ENCODE measurements around the gene ATR.

ATR gene

DNA sequence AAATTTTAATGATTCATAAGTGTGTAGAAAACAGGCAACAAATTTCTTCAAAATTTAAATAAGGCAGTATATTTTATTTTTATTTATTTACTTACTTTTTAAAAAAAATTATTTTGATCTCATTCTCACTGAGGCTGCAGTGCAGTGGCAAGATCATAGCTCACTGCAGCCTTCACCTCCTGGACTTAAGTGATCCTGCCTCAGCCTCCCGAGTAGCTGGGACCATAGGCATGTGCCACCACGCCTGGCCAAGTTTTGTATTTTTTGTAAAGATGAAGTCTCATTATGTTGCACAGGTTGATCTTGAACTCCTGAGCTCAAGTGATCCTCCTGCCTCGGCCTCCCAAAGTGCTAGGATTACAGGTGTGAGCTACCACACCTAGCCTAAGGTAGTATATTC, 69.5 kb downstream of the ATR start:
- DNase-seq (peak; percentile 8), ATAC-seq (no peak)

- DNase-seq = no peak
- ATAC-seq = no peak
These were observed 71.3 kb downstream of the ATR start for GRCh38 chr3:142507241-142507640.

DNA sequence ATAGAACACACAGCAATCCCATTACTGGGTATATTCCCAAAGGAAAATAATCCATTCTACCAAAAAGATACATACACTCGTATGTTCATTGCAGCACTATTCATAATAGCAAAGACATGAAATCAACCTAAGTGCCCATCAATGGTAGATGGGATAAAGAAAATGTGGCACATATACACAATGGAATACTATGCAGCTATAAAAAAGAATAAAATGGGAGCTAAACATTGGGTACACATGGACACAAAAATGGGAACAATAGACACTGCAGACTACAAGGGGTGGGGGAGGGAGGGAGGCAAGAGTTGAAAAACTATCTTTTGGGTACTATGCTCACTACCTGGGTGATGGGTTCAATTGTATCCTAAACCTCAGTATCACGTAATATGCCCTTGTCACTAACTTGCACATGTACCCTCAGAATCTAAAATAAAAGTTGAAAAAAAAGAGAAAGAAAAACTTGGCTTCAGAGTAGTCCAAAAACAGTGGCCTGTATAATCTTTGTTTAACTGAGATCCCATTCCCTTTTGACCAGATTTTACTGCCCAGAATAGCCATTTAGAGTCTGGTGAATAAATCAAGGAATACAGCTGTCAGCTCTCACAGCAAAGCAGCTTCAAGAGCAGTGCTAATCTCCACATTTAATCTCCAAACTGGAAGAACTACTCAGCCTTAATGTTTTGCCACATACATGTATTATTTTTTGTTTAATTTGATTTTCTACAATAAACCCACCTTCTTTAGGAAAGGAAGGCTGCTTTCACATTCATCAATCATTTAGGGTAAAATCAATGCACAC, 76.1 kb downstream of the ATR start:
- ATAC-seq = no peak

GRCh38 chr3:142501004-142501926, 77.3 kb downstream of the ATR start:
- ATAC-seq (no peak), DNase-seq (no peak)

More for the DNA sequence above, 76.1 kb downstream of the ATR start:
- no peak for DNase-seq

GRCh38 chr3:142500211-142500610, 78.3 kb downstream of the ATR start:
- DNase-seq (no peak), ATAC-seq (no peak)

DNA sequence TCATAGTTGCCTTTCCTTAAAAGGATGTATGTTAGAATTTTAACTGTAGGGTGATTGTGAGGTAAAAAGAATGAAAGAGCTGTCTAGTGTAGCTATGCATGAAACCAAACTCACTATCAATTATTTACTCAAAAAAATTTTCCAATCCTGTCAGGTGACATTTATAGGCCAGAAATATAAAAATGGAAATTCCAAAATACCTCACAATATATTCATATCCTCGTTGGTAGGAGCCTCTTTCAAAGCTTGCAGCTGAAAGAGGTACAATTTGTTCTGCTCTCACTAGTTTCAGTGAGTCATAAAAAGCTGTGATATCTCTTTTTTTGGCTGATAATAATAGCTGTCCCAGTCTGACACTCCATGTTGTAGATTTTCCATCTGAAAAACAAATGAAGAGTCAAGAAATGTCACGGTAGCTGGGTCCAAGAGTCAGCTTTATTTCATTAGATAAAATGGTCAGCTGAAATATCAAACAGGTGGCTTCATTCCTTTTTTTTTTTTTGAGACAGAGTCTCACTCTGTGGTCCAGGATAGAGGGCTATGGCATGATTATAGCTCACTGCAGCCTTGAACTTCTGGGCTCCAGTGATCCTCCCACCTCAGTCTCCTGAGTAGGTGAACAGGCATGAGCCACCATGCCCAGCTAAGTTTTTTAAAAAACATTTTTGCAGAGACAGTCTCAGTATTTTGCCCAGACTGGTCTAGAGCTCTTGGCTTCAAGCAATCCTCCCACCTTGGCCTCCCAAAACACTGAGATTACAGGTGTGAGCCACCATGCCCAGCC, 79.9 kb downstream of the ATR start:
- DNase-seq = no peak
- ATAC-seq = peak; percentile 82

GRCh38 chr3:142497729-142498128, 80.8 kb downstream of the ATR start:
- ATAC-seq (peak; percentile 68), DNase-seq (no peak)

GRCh38 chr3:142495103-142495502, 83.4 kb downstream of the ATR start:
- DNase-seq = no peak
- ATAC-seq = no peak

DNA sequence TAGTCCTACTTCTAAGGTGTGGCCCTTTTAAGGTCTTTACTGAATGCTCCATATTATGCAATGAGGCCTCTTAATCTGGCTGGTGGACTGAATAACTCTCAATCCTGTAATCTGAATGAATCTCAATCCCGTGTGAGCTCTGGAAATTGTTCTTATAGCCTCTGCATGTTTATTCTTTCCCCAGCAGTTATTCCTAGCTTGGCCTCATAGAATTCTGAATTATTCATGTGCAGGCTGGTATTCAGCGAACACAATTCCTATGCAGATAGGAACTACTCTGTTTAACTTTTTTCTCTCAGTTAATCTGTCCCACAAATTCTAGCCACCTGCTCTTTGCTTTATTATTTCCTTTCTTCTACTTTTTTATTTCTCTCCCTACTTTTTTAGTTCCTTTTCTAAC, 86.3 kb downstream of the ATR start:
- ATAC-seq = no peak
- no peak for DNase-seq

DNA sequence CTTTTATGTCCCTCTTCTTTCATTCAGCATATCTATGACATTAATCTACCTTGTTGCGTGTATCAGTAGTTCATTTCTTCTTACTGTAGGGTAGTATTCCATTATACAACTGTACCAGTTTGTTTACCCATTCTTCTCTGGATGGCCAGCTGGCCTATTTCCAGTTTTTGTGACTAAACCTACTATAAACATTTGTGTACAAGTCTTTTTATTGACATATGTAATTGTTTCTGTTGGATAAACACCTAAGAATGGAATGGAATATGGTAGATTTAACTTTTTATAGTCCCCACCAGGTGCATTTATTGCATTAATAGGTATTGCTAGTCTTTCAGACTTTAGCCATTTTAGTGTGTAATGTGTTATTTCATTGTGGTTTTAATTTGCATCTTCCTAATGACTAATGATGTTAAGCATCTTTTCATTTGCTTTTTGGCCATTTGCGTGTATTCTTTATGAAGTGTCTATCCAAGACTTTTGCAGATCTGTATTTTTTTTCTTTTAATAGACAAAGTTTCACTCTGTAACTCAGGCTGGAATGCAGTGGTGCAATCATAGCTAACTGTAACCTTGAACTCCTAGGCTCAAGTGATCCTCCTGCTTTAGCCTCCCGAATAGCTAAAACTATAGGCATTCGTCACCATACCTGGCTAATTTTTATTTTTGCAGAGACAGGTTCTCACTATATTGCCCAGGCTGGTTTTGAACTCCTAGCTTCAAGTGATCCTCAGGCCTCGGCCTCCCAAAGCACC, 88.8 kb downstream of the ATR start:
- no peak for DNase-seq
- ATAC-seq = no peak

DNA sequence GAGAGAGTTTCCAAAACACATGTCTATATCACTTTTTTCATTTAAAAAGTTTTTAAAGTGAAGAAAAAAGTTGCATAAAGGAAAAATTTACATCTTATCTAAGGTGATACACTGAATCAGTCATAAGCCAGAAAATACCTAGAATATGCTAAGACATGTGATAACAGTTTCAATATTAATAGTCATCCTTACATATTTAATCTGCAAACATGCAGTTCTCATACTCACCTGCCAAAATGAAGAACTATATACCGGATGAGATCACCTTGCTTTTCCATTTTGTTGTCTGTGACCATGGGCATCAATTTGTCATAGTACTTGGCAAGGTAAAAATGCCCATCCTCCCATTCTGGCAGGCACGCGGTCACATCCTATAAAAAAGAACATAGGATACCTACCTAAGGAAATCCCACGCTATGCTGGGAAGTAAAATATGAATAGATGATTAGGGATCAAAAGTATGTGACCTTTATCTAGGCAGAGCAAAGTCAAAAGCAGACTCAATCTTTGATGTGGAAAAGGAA, 93.6 kb downstream of the ATR start:
- ATAC-seq (no peak), DNase-seq (no peak)

DNA sequence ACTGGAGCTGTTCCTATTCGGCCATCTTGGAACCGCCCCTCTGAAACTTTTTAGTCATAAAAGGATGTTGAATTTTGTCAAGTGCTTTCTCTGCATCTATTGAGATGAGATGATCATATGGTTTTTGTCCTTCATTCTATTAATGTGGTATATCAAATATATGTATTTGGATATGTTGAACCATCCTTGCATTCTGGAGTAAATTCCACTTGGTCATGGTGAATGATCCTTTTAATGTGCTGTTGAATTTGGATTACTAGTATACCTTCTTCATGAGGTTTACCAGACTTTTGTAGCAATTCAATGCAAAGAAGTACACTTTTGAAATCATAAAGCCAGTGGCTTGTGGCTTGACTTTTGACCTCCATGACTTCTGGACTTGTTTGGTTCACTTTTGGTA, 97.3 kb downstream of the ATR start:
- DNase-seq (no peak), ATAC-seq (no peak)

DNA sequence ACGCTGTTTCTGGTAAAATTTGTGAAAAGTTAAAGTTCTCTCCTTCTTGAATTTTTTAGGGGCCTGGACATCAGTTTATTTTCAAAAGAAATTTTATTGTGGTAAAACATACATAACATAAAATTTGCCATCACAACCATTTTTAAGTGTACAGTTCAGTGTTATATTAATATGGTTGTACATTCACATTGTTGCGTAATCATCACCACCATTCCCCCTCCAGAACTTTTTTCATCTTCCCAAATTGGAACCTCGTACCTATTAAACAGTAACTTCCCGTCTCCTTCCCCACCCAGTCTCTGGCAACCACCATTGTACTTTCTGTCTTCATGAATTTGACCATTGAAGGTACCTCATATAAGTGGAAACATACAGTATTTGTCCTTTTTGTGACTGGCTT, 107.7 kb downstream of the ATR start:
- DNase-seq (no peak), ATAC-seq (no peak)

DNA sequence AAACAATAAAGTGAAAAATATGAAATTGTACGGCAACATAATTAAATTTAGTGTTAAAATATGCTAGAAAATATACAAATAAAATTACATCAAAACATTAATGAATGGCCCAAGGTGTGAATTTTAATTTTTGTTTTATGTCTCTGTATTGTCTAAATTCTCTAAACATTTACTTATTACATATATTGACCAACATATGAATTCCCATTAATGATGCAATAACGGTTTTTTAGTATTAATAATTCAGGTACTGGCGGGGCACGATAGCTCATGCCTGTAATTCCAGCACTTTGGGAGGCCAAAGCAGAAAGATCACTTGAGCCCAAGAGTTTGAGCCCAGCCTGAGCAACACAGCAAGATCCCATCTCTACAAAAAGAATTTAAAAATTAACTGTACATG, 110.1 kb downstream of the ATR start:
- DNase-seq (no peak), ATAC-seq (no peak)

DNA sequence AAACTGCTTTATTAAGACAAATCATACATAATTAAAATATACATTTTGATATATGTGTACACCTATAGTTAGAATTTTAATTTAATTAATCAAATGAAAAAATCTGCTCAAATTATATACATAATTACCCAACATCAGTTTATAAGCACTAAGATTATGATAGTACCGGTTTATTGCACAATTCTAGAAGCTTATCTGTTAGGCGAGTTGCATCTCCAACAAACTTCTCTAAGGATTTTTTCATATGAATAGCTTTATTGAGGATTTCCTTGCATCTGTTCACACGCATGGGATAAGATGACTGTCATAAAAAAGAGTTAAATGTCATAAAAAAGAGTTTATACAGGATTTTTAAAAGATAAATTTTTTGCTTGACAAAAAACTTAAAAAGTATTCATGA, 110.8 kb downstream of the ATR start:
- DNase-seq (no peak), ATAC-seq (no peak)

DNA sequence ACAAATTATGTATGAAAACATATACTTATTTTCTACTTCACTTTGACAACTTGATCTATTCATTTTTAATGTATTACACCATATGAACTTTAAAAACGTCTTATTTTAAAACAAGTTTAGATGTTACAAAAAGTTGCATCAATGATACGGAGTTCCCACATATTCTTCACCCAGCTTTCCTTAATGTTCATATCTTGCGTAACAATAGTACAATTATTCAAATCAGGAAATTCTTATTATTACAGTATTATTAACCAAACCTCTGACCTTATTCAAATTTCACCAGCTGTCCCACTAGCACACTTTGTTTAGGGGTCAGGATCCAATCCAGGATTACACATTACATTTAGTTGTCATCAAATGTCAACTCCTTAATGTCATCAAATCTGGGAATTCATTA, 117.8 kb downstream of the ATR start:
- no peak for ATAC-seq
- DNase-seq = no peak

GRCh38 chr3:142459929-142460328, 118.6 kb downstream of the ATR start:
- no peak for DNase-seq
- no peak for ATAC-seq

DNA sequence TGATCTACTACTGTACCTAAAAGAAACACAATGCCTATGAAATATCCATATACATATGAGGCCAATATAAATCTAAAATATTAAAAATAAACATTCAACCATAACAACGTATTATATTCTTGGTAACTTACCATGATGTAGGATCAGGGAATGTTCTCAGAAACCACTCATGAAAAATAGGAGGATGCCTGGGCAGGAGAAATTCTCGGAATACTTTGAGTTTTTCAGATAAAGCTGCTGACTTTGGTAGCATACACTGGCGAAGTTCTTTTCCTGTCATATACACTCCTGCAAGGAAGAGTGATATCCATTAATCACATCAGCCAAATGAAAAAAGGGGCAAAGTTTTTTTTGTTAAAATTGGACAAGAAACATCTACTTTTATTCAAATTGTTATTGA, 119.4 kb downstream of the ATR start:
- no peak for ATAC-seq
- DNase-seq = no peak

DNA sequence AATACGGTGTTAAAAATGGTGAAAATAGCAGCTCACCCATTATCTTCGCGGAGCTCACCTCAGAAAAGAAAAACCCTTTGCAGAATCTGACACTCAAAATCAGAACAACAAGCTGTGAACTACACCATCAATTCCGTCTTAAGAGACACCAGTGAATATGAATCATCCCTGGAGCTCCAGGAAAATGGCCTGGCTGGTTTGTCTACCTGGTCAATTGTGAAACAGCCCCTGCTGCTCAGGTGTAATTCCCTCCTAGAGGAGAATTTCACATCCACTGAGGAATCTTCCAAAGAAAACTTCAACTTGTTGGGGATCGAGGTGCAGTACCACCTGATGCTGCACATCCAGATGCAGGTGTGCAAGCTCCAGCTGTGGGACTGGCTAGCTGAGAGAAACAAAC, 127.7 kb downstream of the ATR start:
- ATAC-seq (no peak), DNase-seq (no peak)

DNA sequence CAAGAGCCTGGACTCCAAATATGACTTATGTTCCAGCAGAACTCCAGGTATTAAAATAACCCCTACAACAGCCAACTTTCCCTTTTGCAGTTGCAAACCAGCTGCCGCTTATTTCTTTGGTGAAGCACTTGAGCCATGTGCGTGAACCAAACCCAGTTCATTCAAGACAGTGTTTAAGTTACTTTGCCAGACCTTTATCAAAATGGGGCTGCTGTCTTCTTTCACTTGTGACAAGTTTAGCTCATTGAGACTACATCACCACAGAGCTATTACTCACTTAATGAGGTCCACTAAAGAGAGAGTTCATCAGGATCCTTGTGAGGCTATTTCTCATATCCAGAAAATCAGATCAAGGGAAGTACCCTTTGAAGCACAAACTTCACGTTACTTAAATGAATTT, 128.3 kb downstream of the ATR start:
- ATAC-seq (no peak), DNase-seq (no peak)

All from stimulated activated naive CD8-positive, alpha-beta T cell treated with anti-CD3 and anti-CD28 coated beads, Interleukin-15, Interleukin-2, amounts not matched to agents 100 U/mL and 50 U/mL, for 24 hours (primary cell).